HG02588 (cell line): ENCODE data around the gene S1PR2.
A peak's percentile ranks its signal among the peaks of the same experiment; 100 is the strongest.

Experiments used
- ATAC-seq: cut with Tn5 transposase; IDR thresholded peaks from one replicate; pipeline ENCODE4 v1.9.1; 2021; ENCODE audit warnings: mild to moderate bottlenecking, moderate library complexity; ENCODE audit not compliant: unreplicated experiment

S1PR2 gene

GRCh38 chr19:10230861-10231611 is at the start of gene S1PR2:
S1PR2 (minus strand) TSS chr19:10231331; CDS start chr19:10224905, 6,426 bp downstream.
- peak; percentile 39 for ATAC-seq

- no peak for ATAC-seq
Measured at GRCh38 chr19:10279737-10280442, 48.8 kb upstream of the S1PR2 start.

- ATAC-seq, result no peak
Measured at GRCh38 chr19:10278935-10279334, 47.8 kb upstream of the S1PR2 start.

GRCh38 chr19:10277795-10278589 is 46.9 kb upstream of the S1PR2 start:
- ATAC-seq, result no peak

GRCh38 chr19:10274589-10274988 is 43.5 kb upstream of the S1PR2 start:
- ATAC-seq, result no peak

GRCh38 chr19:10271543-10272086 is 40.5 kb upstream of the S1PR2 start:
- peak; percentile 26 for ATAC-seq

- peak; percentile 41 for ATAC-seq
Measured at GRCh38 chr19:10270616-10271394, 39.7 kb upstream of the S1PR2 start, which contains the start of gene ICAM1. ICAM1 (plus strand) TSS chr19:10271120; CDS start chr19:10271160, 40 bp downstream.

GRCh38 chr19:10270180-10270615 is 39.1 kb upstream of the S1PR2 start:
- ATAC-seq, result peak; percentile 34

- ATAC-seq, result peak; percentile 36
Measured at GRCh38 chr19:10269333-10270179, 38.4 kb upstream of the S1PR2 start.

- no peak for ATAC-seq
Measured at GRCh38 chr19:10268071-10268470, 36.9 kb upstream of the S1PR2 start.

GRCh38 chr19:10266706-10267105 is 35.6 kb upstream of the S1PR2 start:
- ATAC-seq, result no peak

- no peak for ATAC-seq
Measured at GRCh38 chr19:10262771-10263170, 31.6 kb upstream of the S1PR2 start.

GRCh38 chr19:10260141-10260584 is 29.0 kb upstream of the S1PR2 start:
- no peak for ATAC-seq

- no peak for ATAC-seq
Measured at GRCh38 chr19:10259162-10259905, 28.2 kb upstream of the S1PR2 start.

GRCh38 chr19:10258080-10258710 is 27.1 kb upstream of the S1PR2 start:
- no peak for ATAC-seq

GRCh38 chr19:10256970-10257615 is 26.0 kb upstream of the S1PR2 start:
- ATAC-seq, result no peak

- no peak for ATAC-seq
Measured at GRCh38 chr19:10256551-10256950, 25.4 kb upstream of the S1PR2 start.

GRCh38 chr19:10255358-10255757 is 24.2 kb upstream of the S1PR2 start:
- no peak for ATAC-seq
